Hepatocyte (in vitro differentiated cells): ENCODE measurements around the gene TAX1BP1. TPM values are rescaled to one million over a fixed set of nuclear protein-coding genes. Genes with fewer than 3 reads are reported as not detected.

Experiments used
- DNase-seq: peaks from one replicate; pipeline ENCODE4 v3.0.0-alpha.2; 2016; ENCODE audit warnings: low spot score
- H2AFZ ChIP-seq: fragments of 200-600 bp; sonication (generic); 2 replicates; pipeline ENCODE4 v1.6.0; 2016; ENCODE audit warnings: antibody characterized with exemption, mild to moderate bottlenecking
- H3K27ac ChIP-seq: fragments of 200-600 bp; sonication (generic); 2 replicates; pipeline ENCODE4 v1.5.1; 2016; ENCODE audit warnings: mild to moderate bottlenecking
- H3K27me3 ChIP-seq: fragments of 200-600 bp; sonication (generic); 2 replicates; pipeline ENCODE4 v1.6.1; 2016
- H3K36me3 ChIP-seq: fragments of 200-600 bp; sonication (generic); replicated peaks from 2 replicates; pipeline ENCODE4 v1.5.1; 2016; ENCODE audit warnings: low read depth; ENCODE audit not compliant: insufficient read depth
- H3K4me1 ChIP-seq: fragments of 200-600 bp; sonication (generic); 2 replicates; pipeline ENCODE4 v1.5.1; 2016; ENCODE audit warnings: mild to moderate bottlenecking, moderate library complexity; ENCODE audit not compliant: insufficient read depth
- H3K4me2 ChIP-seq: fragments of 200-600 bp; sonication (generic); 2 replicates; pipeline ENCODE4 v1.6.0; 2016
- H3K4me3 ChIP-seq: fragments of 200-600 bp; sonication (generic); 2 replicates; pipeline ENCODE4 v1.5.1; 2016; ENCODE audit warnings: mild to moderate bottlenecking
- H3K79me2 ChIP-seq: fragments of 200-600 bp; sonication (generic); 2 replicates; pipeline ENCODE4 v1.6.0; 2017; ENCODE audit warnings: mild to moderate bottlenecking
- H3K9me2 ChIP-seq: fragments of 200-600 bp; sonication (generic); replicated peaks from 2 replicates; pipeline ENCODE4 v1.6.0; 2017; ENCODE audit warnings: mild to moderate bottlenecking; ENCODE audit not compliant: insufficient read depth
- H3K9me3 ChIP-seq: fragments of 200-600 bp; sonication (generic); 2 replicates; pipeline ENCODE4 v1.5.1; 2016; ENCODE audit warnings: low read depth, mild to moderate bottlenecking
- H4K20me1 ChIP-seq: fragments of 200-600 bp; sonication (generic); 2 replicates; pipeline ENCODE4 v1.6.0; 2016; ENCODE audit warnings: mild to moderate bottlenecking; ENCODE audit not compliant: insufficient read depth, poor library complexity, severe bottlenecking
- EZH2 ChIP-seq: fragments of 200-600 bp; sonication (generic); IDR thresholded peaks from 2 replicates; pipeline ENCODE4 v1.6.1; 2016; ENCODE audit warnings: antibody characterized with exemption, mild to moderate bottlenecking, borderline replicate concordance
- EZH2phosphoT487 ChIP-seq: fragments of 200-600 bp; sonication (generic); IDR thresholded peaks from one replicate; pipeline ENCODE4 v1.6.1; 2018; ENCODE audit warnings: antibody characterized with exemption, mild to moderate bottlenecking, low read depth, moderate library complexity; ENCODE audit not compliant: unreplicated experiment, severe bottlenecking
- WGBS: methylation state at CpG from one replicate; pipeline ENCODE4 v1.1.6; 2016; ENCODE audit warnings: low lambda C conversion rate; ENCODE audit errors: missing lambda C conversion rate; 5-methylcytosine and 5-hydroxymethylcytosine counted together
- polyA plus RNA-seq: library from polyadenylated mRNA; unstranded; fragments of >200 nt; fragmentation: Nextera tagmentation; extraction: Ambion mirVana; gene quantifications from 2 replicates; pipeline ENCODE4 v1.2.1, GENCODE V29; 2016
- total RNA-seq: library from RNA; depleted of rRNA; stranded (reverse); fragments of >200 nt; gene quantifications from 2 replicates; pipeline ENCODE4 v1.2.3, GENCODE V29; 2014
- TF ChIP-seq, protein P1 (sequence below): fragments of 200-600 bp; sonication (generic); IDR thresholded peaks from 2 replicates; pipeline ENCODE4 v1.5.1; 2016; ENCODE audit warnings: antibody characterized with exemption, mild to moderate bottlenecking; ENCODE audit not compliant: poor library complexity

Gene TAX1BP1
- total and polyA plus RNA-seq, 2 experiments from 2014 or later, result 104 to 110 TPM

DNA sequence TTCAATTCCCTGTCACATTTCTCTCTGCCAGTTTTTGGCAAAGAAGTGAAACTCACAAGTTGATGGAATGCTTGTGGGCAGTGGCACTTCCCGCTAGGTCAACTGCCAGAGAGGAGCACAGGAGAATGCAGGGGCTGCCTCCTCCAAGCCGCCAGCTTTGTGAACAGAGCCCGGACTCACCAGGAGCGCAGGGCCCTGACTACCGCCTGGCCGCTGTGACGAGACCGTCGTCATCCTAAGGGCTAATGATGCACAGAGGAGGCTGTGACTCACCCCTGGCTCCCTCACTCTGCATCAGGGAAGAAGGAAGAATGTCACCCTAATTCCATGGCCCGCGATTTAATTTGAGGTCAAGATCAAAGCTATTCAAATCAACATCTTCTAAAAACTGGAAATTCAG lies 123.9 kb downstream of the TAX1BP1 start:
- no peaks in the 10 kb centered on the region for H3K9me2 ChIP-seq
- H3K27ac ChIP-seq, result no peak overlapping the region

DNA sequence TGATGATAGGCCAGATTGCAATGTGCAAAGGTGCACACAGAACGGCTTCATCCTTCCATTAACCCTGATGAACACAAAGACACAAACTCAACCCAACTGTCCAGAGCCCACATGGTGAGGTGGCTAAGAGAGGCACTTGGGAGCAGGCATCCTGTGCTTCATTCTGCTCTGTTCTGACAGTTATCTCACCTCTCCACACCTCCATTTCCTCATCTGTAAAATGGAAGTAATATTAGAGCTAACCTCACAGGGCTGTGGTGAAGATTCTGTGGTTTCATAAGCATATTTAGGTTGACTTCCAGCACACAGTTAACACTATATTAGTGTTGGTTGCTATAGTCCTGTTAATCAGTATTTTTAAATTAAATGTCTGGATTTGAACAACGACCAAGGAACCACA lies 126.3 kb downstream of the TAX1BP1 start:
- Histone ChIP-seq H3K79me2 (no peaks in the 10 kb centered on the region), H3K27ac (no peak overlapping the region), H3K9me3 (no peaks in the 10 kb centered on the region), H4K20me1 (no peaks in the 10 kb centered on the region), H3K27me3 (no peaks in the 10 kb centered on the region), H3K36me3 (no peaks in the 10 kb centered on the region), H3K4me3 (no peak overlapping the region), H2AFZ (no peak overlapping the region), H3K4me1 (no peaks in the 10 kb centered on the region), H3K4me2 (no peak overlapping the region), H3K9me2 (no peaks in the 10 kb centered on the region)
- DNase-seq, result no peak
- TF ChIP-seq EZH2phosphoT487 (no peak), EZH2 (no peak)
- TF ChIP-seq, protein P1, sequence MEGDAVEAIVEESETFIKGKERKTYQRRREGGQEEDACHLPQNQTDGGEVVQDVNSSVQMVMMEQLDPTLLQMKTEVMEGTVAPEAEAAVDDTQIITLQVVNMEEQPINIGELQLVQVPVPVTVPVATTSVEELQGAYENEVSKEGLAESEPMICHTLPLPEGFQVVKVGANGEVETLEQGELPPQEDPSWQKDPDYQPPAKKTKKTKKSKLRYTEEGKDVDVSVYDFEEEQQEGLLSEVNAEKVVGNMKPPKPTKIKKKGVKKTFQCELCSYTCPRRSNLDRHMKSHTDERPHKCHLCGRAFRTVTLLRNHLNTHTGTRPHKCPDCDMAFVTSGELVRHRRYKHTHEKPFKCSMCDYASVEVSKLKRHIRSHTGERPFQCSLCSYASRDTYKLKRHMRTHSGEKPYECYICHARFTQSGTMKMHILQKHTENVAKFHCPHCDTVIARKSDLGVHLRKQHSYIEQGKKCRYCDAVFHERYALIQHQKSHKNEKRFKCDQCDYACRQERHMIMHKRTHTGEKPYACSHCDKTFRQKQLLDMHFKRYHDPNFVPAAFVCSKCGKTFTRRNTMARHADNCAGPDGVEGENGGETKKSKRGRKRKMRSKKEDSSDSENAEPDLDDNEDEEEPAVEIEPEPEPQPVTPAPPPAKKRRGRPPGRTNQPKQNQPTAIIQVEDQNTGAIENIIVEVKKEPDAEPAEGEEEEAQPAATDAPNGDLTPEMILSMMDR, result no peak
- WGBS, result 48% methylated on average over 2 of the region's 2 CpGs

More for the DNA sequence above, 123.9 kb downstream of the TAX1BP1 start:
- Histone ChIP-seq H4K20me1 (no peaks in the 10 kb centered on the region), H3K4me1 (no peaks in the 10 kb centered on the region), H3K9me3 (no peaks in the 10 kb centered on the region), H3K36me3 (no peaks in the 10 kb centered on the region), H2AFZ (no peak overlapping the region), H3K4me2 (no peak overlapping the region), H3K4me3 (no peak overlapping the region), H3K27me3 (no peaks in the 10 kb centered on the region), H3K79me2 (no peaks in the 10 kb centered on the region)
- DNase-seq, result no peak
- WGBS, result 90% methylated on average over 11 of the region's 11 CpGs
- TF ChIP-seq, protein P1, result no peak
- TF ChIP-seq EZH2 (no peak), EZH2phosphoT487 (no peak)

DNA sequence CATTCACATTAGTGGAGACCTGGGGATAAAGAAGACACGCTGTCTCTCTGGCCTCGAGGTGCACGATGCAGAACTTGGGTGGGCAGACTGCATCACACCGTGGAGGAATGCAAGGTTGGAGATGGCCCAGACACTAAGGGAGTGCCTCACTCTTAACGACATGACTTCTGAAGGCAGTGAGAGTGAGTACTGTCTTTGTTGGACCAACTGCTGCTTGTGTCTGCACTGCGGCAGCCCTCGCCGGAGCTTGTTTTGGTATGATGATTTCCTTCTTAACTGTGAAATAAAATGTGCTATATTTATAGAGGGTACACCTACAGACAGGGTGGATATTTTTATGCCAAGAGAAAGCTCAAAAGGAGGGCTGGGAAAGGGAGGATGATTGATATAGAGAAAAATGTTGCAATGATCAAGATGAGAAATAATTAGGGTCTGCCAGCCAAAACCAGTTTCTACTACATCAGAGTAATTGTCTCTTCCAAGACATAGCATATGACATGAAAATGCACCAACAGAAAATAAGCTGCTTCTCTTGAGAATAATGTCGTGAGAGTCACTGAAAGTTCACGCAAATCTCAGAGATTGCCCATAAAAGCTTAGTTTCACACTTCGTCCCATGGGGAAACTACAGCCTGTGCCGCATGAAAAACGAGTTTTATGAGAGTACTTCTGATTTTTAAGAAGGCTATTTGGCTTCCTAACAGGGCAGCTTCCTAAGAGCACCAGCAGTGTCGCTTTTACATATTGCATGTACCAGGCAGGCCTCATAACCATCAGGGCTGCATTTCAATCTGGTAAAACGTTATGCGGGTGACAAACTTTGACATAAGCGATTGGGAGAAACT lies 127.1 kb downstream of the TAX1BP1 start:
- H3K27me3 ChIP-seq, result no peaks in the 10 kb centered on the region

More for the DNA sequence above, 127.1 kb downstream of the TAX1BP1 start:
- Histone ChIP-seq H3K9me3 (no peaks in the 10 kb centered on the region), H2AFZ (no peak overlapping the region), H3K27ac (no peak overlapping the region), H3K4me1 (no peaks in the 10 kb centered on the region), H3K4me3 (no peak overlapping the region), H3K9me2 (no peaks in the 10 kb centered on the region), H4K20me1 (no peaks in the 10 kb centered on the region), H3K79me2 (no peaks in the 10 kb centered on the region), H3K4me2 (no peak overlapping the region), H3K36me3 (no peaks in the 10 kb centered on the region)
- no peak for DNase-seq
- WGBS, result 77% methylated on average over 17 of the region's 17 CpGs
- TF ChIP-seq EZH2phosphoT487 (no peak), EZH2 (no peak)
- TF ChIP-seq, protein P1, result no peak
